HL-60 (cell line): ENCODE data around the gene CGGBP1.

Experiments used
- GABPA ChIP-seq: IDR thresholded peaks from 2 replicates; pipeline ENCODE4 v1.6.1; 2012; ENCODE audit warnings: low read depth
- TF ChIP-seq, protein P1 (sequence below): IDR thresholded peaks from one replicate; pipeline ENCODE4 v1.5.1; 2011; ENCODE audit warnings: low read length, control low read depth, inconsistent platforms; ENCODE audit not compliant: insufficient read depth
- TF ChIP-seq, protein P2 (sequence below): IDR thresholded peaks from 2 replicates; pipeline ENCODE4 v1.6.1; 2012; ENCODE audit warnings: low read depth; ENCODE audit not compliant: insufficient replicate concordance

DNA sequence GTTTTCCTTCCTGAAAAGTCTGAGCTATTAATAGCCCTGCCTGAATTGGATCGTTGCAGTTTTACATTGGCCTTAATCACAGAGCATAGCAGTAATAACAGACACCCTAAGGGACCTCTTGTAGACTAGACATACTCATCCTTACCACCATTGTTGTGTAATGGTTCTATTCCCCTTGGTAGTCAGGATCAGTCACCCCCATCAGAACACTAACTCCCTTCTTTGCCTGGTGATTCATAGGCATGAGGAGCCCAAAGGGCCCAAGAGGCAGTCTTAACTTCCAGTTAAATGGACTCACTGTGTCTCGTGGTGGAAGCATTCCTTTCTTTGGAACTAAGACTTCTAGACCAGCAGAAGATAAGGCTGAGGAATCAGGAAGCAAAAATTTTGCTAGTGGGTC is 20.2 kb downstream of the CGGBP1 start:
- no peak for TF ChIP-seq GABPA
- TF ChIP-seq, protein P1, sequence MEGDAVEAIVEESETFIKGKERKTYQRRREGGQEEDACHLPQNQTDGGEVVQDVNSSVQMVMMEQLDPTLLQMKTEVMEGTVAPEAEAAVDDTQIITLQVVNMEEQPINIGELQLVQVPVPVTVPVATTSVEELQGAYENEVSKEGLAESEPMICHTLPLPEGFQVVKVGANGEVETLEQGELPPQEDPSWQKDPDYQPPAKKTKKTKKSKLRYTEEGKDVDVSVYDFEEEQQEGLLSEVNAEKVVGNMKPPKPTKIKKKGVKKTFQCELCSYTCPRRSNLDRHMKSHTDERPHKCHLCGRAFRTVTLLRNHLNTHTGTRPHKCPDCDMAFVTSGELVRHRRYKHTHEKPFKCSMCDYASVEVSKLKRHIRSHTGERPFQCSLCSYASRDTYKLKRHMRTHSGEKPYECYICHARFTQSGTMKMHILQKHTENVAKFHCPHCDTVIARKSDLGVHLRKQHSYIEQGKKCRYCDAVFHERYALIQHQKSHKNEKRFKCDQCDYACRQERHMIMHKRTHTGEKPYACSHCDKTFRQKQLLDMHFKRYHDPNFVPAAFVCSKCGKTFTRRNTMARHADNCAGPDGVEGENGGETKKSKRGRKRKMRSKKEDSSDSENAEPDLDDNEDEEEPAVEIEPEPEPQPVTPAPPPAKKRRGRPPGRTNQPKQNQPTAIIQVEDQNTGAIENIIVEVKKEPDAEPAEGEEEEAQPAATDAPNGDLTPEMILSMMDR = no peak
- TF ChIP-seq, protein P2, sequence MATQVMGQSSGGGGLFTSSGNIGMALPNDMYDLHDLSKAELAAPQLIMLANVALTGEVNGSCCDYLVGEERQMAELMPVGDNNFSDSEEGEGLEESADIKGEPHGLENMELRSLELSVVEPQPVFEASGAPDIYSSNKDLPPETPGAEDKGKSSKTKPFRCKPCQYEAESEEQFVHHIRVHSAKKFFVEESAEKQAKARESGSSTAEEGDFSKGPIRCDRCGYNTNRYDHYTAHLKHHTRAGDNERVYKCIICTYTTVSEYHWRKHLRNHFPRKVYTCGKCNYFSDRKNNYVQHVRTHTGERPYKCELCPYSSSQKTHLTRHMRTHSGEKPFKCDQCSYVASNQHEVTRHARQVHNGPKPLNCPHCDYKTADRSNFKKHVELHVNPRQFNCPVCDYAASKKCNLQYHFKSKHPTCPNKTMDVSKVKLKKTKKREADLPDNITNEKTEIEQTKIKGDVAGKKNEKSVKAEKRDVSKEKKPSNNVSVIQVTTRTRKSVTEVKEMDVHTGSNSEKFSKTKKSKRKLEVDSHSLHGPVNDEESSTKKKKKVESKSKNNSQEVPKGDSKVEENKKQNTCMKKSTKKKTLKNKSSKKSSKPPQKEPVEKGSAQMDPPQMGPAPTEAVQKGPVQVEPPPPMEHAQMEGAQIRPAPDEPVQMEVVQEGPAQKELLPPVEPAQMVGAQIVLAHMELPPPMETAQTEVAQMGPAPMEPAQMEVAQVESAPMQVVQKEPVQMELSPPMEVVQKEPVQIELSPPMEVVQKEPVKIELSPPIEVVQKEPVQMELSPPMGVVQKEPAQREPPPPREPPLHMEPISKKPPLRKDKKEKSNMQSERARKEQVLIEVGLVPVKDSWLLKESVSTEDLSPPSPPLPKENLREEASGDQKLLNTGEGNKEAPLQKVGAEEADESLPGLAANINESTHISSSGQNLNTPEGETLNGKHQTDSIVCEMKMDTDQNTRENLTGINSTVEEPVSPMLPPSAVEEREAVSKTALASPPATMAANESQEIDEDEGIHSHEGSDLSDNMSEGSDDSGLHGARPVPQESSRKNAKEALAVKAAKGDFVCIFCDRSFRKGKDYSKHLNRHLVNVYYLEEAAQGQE = no peak
